ENCODE results near the gene SLC24A3.

- TF ChIP-seq CTCF (IDR thresholded peaks at IDR 0.05) (no peak), ZFX (IDR thresholded peaks at IDR 0.05; ENCODE audit: borderline replicate concordance) (no peak)
These were observed 139.1 kb downstream of the SLC24A3 start for GRCh38 chr20:19351542-19351941.
